ENCODE data around the gene NFKB2. TPM values are rescaled to one million over a fixed set of nuclear protein-coding genes. Genes with fewer than 3 reads are reported as not detected.

The NFKB2 gene
- total RNA-seq, 1 donor from 2014 or later: 88.4 TPM

DNA sequence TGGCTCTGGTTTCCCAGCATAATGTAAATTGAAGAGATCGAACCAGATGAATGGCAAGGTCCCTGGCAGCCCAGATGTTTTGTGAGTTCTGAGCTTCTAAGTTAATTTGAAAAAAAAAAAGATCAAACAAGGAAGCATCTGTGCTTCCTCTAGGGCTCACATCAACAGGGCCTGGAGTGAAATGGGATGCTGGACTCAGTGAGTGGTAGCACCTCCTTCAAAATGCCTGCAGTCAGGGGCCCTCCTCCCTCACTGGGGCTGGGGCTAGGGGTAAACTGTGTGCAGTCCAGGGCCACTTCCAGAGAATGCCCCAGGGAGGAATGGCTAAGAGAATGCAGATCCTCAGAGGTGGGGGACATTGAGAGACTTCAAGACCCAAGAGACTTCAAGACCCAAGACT is 42.9 kb downstream of the NFKB2 start:
- no peak for DNase-seq (ENCODE audit: extremely low read depth, low read depth, low spot score)

- no peak for DNase-seq (ENCODE audit: extremely low read depth, low read depth, low spot score)
Measured at GRCh38 chr10:102444851-102445250, 49.3 kb downstream of the NFKB2 start.

DNA sequence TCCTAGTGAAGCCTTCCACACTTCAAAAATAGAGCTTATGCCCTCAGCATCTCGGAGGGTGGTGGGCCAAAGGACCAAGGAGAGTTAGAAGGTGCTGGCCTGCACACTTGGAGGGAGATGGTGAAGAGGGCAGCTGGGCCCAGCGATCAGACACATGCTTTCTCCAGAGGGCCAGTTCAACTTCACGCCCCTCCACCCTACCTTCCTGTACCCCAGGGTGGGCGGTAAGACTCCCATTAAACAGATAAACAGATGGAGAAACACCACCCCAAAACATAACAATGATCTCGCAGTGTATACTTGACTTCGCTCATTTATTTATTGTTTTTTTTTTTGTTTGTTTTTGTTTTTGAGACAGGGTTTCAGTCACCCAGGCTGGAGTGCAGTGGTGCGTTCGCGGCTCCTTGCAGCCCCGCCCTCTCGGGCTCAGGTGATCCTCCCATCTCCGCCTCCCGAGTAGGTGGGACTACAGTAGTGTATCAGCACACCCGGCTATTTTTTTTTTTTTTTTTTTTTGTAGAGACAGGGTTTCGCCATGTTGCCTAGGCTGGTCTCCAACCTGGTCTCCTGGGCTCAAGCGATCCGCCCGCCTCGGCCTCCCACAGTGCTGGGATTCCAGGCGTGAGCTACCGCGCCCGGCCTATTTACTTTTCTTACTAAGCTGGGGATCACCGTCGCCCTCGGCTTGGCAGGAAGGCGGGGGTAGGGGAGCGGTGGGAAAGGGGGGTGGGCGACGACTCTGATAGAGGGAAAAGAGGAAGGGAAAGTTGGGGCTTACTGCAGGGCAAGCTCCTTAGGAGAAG is 54.0 kb downstream of the NFKB2 start:
- DNase-seq (ENCODE audit: extremely low read depth, low read depth, low spot score): no peak

DNA sequence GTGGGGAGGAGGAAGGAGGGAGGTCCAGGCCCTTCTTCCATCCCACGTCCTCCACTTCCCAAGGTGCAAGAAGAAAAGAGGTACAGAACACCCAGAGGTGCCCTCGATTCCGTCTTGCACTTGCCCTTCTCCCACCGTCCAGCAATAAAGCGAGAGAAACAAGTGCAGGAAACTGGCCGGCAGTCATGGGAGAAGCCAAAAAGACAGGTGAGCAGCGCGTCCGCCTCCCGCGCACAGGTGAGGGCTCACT is 54.5 kb downstream of the NFKB2 start:
- no peak for DNase-seq (ENCODE audit: extremely low read depth, low read depth, low spot score)

- no peak for DNase-seq (ENCODE audit: extremely low read depth, low read depth, low spot score)
Measured at GRCh38 chr10:102450374-102451104, 55.0 kb downstream of the NFKB2 start.

DNA sequence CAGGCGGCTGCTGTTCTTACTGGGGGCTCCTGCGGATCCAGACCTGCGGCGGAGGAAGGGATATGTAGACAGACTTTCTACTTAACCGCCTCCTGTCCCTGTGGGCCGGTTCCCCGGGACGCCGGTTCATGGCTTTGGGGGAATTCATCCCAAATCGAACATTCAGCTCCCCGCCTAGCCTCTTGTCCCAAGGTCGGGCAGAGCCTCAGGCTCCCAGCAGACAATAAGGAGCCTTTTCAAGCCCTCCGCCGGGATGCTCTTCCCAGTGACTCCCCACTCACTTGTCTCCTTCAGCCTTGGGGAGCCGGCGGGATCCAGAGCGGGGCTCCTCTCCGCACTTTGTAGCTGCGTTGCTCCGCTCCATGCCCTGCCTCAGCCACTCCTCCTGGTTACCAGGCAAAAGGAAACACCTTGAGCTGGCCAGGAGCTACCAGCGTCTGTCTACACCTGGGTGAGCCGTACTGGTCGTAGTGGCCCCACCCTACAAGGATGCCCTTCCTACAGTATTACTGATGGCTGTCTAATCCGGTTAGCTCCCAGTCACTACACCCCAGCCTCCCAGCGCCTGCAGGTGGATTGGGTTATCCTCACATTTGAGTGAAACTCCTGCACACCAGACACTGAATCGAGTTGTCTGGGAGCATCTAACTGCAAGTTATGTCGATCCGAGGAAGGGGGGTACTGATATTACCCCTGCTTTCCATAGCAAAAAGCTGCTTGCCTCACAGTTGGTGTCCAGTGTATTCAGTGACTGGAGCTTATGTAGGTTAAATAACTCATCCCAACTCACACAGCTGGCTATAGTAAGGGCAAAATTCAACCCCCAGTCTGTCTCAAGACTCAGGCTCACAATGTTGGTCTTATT is 55.8 kb downstream of the NFKB2 start, which contains the start of gene C10orf95:
TSS of gene C10orf95 (minus strand) at position 439 of the 865 bp plus-strand sequence. CDS start 450 bp downstream, outside the sequence.
- no peak for DNase-seq (ENCODE audit: extremely low read depth, low read depth, low spot score)

Other genes starting within 250 kb of the NFKB2 start
- gene NOLC1, start 243.3 kb upstream of the NFKB2 start, total RNA-seq: 51.1 and 65.5 TPM in 2 replicates
- gene ELOVL3, start 169.4 kb upstream of the NFKB2 start, total RNA-seq: not detected in 2 replicates
- not detected in 2 replicates for gene PITX3, start 154.2 kb upstream of the NFKB2 start, total RNA-seq
- gene GBF1, start 150.2 kb upstream of the NFKB2 start, total RNA-seq: 42.8 and 53.8 TPM in 2 replicates
- 0.15 and 0.35 TPM in 2 replicates for gene PSD, start 23.1 kb downstream of the NFKB2 start, total RNA-seq
- 9.6 and 11.5 TPM in 2 replicates for gene FBXL15, start 25.1 kb downstream of the NFKB2 start, total RNA-seq
- gene CUEDC2, start 36.9 kb downstream of the NFKB2 start, total RNA-seq: 94.6 and 97.6 TPM in 2 replicates
- not detected in 2 replicates for gene C10orf95, start 55.8 kb downstream of the NFKB2 start, total RNA-seq
- gene ACTR1A, start 107.0 kb downstream of the NFKB2 start, total RNA-seq: 172 and 205 TPM in 2 replicates
- 14.0 and 17.4 TPM in 2 replicates for gene SUFU, start 108.3 kb downstream of the NFKB2 start, total RNA-seq
- 163 and 181 TPM in 2 replicates for gene TRIM8, start 248.8 kb downstream of the NFKB2 start, total RNA-seq

All from glomerular endothelial cell (primary cell).